KBM-7 (cell line): ENCODE results near the gene CALHM1.
A peak's percentile ranks its signal among the peaks of the same experiment; 100 is the strongest.
"Not testable (repeated sequence)": the region's sequence is repeated elsewhere in the genome, so short reads cannot be mapped to it uniquely, and the experiment has no call there.

Experiments used
- DNase-seq: peaks from one replicate; pipeline ENCODE4 v3.0.0-alpha.2; 2015
- in situ Hi-C: fragments of 300-500 bp; cut with MboI; formaldehyde crosslinking; loops from 2 replicates; pipeline ENCODE4 v1.14.3; 2020; ENCODE audit warnings: low sequenced_read_pairs, low pct_unique_long_range_greater_than_20kb, mixed read lengths

The CALHM1 gene

GRCh38 chr10:103458720-103459119, at the start of gene CALHM1:
Gene CALHM1, minus strand, starts transcription at chr10:103458900. Its CDS starts 149 bp downstream, at chr10:103458751.
- in situ Hi-C loops: no loop called here
- DNase-seq: no peak

GRCh38 chr10:103507235-103508191, 48.8 kb upstream of the CALHM1 start:
- DNase-seq: no peak
- in situ Hi-C loops: no loop called here

GRCh38 chr10:103506061-103506460, 47.4 kb upstream of the CALHM1 start:
- in situ Hi-C loops: no loop called here
- DNase-seq: no peak

GRCh38 chr10:103504181-103504783, 45.6 kb upstream of the CALHM1 start:
- in situ Hi-C loops: no loop called here
- DNase-seq: peak; percentile 84

- DNase-seq, in situ Hi-C loops: not testable (repeated sequence)
These were observed 45.1 kb upstream of the CALHM1 start for GRCh38 chr10:103503777-103504176.

- in situ Hi-C loops: no loop called here
- DNase-seq: no peak
These were observed 44.4 kb upstream of the CALHM1 start for GRCh38 chr10:103502849-103503660.

GRCh38 chr10:103501186-103501585, 42.5 kb upstream of the CALHM1 start:
- in situ Hi-C loops: no loop called here
- DNase-seq: no peak

- no peak for DNase-seq
- in situ Hi-C loops: no loop called here
These were observed 41.8 kb upstream of the CALHM1 start for GRCh38 chr10:103500481-103500880.

GRCh38 chr10:103499881-103500280, 41.2 kb upstream of the CALHM1 start:
- in situ Hi-C loops: no loop called here
- no peak for DNase-seq

GRCh38 chr10:103498936-103499638, 40.4 kb upstream of the CALHM1 start:
- in situ Hi-C loops: no loop called here
- DNase-seq: no peak

- in situ Hi-C loops: no loop called here
- DNase-seq: no peak
These were observed 38.6 kb upstream of the CALHM1 start for GRCh38 chr10:103497161-103497915.

- no peak for DNase-seq
- in situ Hi-C loops: no loop called here
These were observed 36.6 kb upstream of the CALHM1 start for GRCh38 chr10:103495321-103495720.

- no peak for DNase-seq
- in situ Hi-C loops: no loop called here
These were observed 35.5 kb upstream of the CALHM1 start for GRCh38 chr10:103493916-103494877.

GRCh38 chr10:103493362-103493915, 34.7 kb upstream of the CALHM1 start, which contains the start of gene NEURL1:
Gene NEURL1, plus strand, starts transcription at chr10:103493705. Its CDS starts 683 bp downstream, at chr10:103494388.
- in situ Hi-C loops: no loop called here
- DNase-seq: no peak

GRCh38 chr10:103492655-103493261, 34.1 kb upstream of the CALHM1 start:
- no peak for DNase-seq
- in situ Hi-C loops: no loop called here

- in situ Hi-C loops: no loop called here
- no peak for DNase-seq
These were observed 33.1 kb upstream of the CALHM1 start for GRCh38 chr10:103491729-103492364.
